HEK293 (cell line): Measurements from ENCODE around the gene STX5.

Experiments
- CTCF ChIA-PET: fragments of 350-600 bp; formaldehyde crosslinking; extraction: SDS; loops from one replicate; lab custom pipeline; 2021; ENCODE audit warnings: antibody characterized with exemption; lab: Yijun Ruan, JAX
- POLR2A ChIA-PET: fragments of 300-600 bp; formaldehyde crosslinking; extraction: SDS; loops from one replicate; lab custom pipeline; 2020; ENCODE audit warnings: antibody characterized with exemption, inconsistent platforms; lab: Yijun Ruan, JAX
- H3K27ac ChIP-seq: fragments of 200-500 bp; sonication (Bioruptor generic); 2 replicates; pipeline ENCODE4 v1.5.1; 2014; ENCODE audit warnings: low read depth, low read length, control low read depth, inconsistent platforms; ENCODE audit errors: extremely low read depth
- H3K36me3 ChIP-seq, 2 experiments: fragments of 200-500 bp in 1 of 2; sonication (Bioruptor generic) in 1 of 2; 1 replicate in 1 of 2; 2 replicates in 1 of 2; pipeline ENCODE4 v1.5.1; 2014 to 2017; ENCODE audit warnings: inconsistent platforms in 2 of 2, low read length in 2 of 2; ENCODE audit not compliant: control insufficient read depth in 2 of 2, insufficient read depth in 1 of 2
- H3K4me1 ChIP-seq: fragments of 200-500 bp; sonication (Bioruptor generic); 2 replicates; pipeline ENCODE4 v1.5.1; 2014; ENCODE audit warnings: mild to moderate bottlenecking, low read length, inconsistent platforms; ENCODE audit not compliant: control insufficient read depth, insufficient read depth
- H3K4me3 ChIP-seq: 2 replicates; pipeline ENCODE4 v1.5.1; 2011; ENCODE audit warnings: low read depth, mild to moderate bottlenecking, control low read depth, low read length, moderate library complexity
- H3K9me3 ChIP-seq: fragments of 200-500 bp; sonication (Bioruptor generic); 2 replicates; pipeline ENCODE4 v1.5.1; 2014; ENCODE audit warnings: low read depth, low read length, inconsistent platforms; ENCODE audit not compliant: control insufficient read depth, insufficient read depth
- FEZF1 ChIP-seq: fragments of 450-650 bp; formaldehyde crosslinking; IDR thresholded peaks from 2 replicates; pipeline ENCODE4 v1.5.1; 2016; ENCODE audit warnings: missing biosample characterization, missing genetic modification characterization
- GLI4 ChIP-seq: fragments of 450-650 bp; formaldehyde crosslinking; IDR thresholded peaks from 2 replicates; pipeline ENCODE4 v1.5.1; 2016; ENCODE audit warnings: missing biosample characterization, missing genetic modification characterization
- KLF16 ChIP-seq: fragments of 450-650 bp; formaldehyde crosslinking; IDR thresholded peaks from 2 replicates; pipeline ENCODE4 v1.5.1; 2017; ENCODE audit warnings: missing biosample characterization, missing genetic modification characterization
- PATZ1 ChIP-seq: fragments of 450-650 bp; formaldehyde crosslinking; IDR thresholded peaks from 2 replicates; pipeline ENCODE4 v1.5.1; 2016; ENCODE audit warnings: missing biosample characterization, missing genetic modification characterization
- SALL2 ChIP-seq: fragments of 450-650 bp; formaldehyde crosslinking; IDR thresholded peaks from 2 replicates; pipeline ENCODE4 v1.5.0; 2017; ENCODE audit warnings: missing biosample characterization, mild to moderate bottlenecking, missing genetic modification characterization, borderline replicate concordance
- WT1 ChIP-seq: fragments of 450-650 bp; formaldehyde crosslinking; IDR thresholded peaks from 2 replicates; pipeline ENCODE4 v1.5.1; 2016; ENCODE audit warnings: missing biosample characterization, missing genetic modification characterization
- YY1 ChIP-seq: fragments of 450-650 bp; formaldehyde crosslinking; IDR thresholded peaks from 2 replicates; pipeline ENCODE4 v1.5.1; 2018; ENCODE audit warnings: missing biosample characterization, missing genetic modification characterization
- YY2 ChIP-seq: fragments of 450-650 bp; formaldehyde crosslinking; IDR thresholded peaks from 2 replicates; pipeline ENCODE4 v1.5.1; 2016; ENCODE audit warnings: missing biosample characterization, missing genetic modification characterization
- ZBTB8A ChIP-seq: fragments of 450-650 bp; formaldehyde crosslinking; IDR thresholded peaks from 2 replicates; pipeline ENCODE4 v1.5.1; 2016; ENCODE audit warnings: missing biosample characterization, missing genetic modification characterization
- ZEB2 ChIP-seq: fragments of 450-650 bp; formaldehyde crosslinking; IDR thresholded peaks from 2 replicates; pipeline ENCODE4 v1.5.1; 2016; ENCODE audit warnings: missing biosample characterization, missing genetic modification characterization
- ZNF169 ChIP-seq: fragments of 450-650 bp; formaldehyde crosslinking; IDR thresholded peaks from 2 replicates; pipeline ENCODE4 v1.5.1; 2016; ENCODE audit warnings: missing biosample characterization, missing genetic modification characterization
- ZNF350 ChIP-seq: fragments of 450-650 bp; formaldehyde crosslinking; IDR thresholded peaks from 2 replicates; pipeline ENCODE4 v1.5.0; 2017; ENCODE audit warnings: missing biosample characterization, mild to moderate bottlenecking, missing genetic modification characterization
- ZNF362 ChIP-seq: fragments of 450-650 bp; formaldehyde crosslinking; IDR thresholded peaks from 2 replicates; pipeline ENCODE4 v1.5.1; 2016; ENCODE audit warnings: missing biosample characterization, missing genetic modification characterization
- ZNF449 ChIP-seq: fragments of 450-650 bp; formaldehyde crosslinking; IDR thresholded peaks from 2 replicates; pipeline ENCODE4 v1.5.1; 2017; ENCODE audit warnings: missing biosample characterization, mild to moderate bottlenecking, missing genetic modification characterization, moderate library complexity
- ZNF48 ChIP-seq: fragments of 450-650 bp; formaldehyde crosslinking; IDR thresholded peaks from 2 replicates; pipeline ENCODE4 v1.5.1; 2016; ENCODE audit warnings: missing biosample characterization, missing genetic modification characterization
- ZNF510 ChIP-seq: fragments of 450-650 bp; formaldehyde crosslinking; IDR thresholded peaks from 2 replicates; pipeline ENCODE4 v1.5.1; 2018; ENCODE audit warnings: mild to moderate bottlenecking, missing genetic modification characterization, missing biosample characterization; ENCODE audit not compliant: insufficient replicate concordance
- ZNF544 ChIP-seq: fragments of 450-650 bp; formaldehyde crosslinking; IDR thresholded peaks from 2 replicates; pipeline ENCODE4 v1.5.0; 2017; ENCODE audit warnings: missing biosample characterization, missing genetic modification characterization
- ZNF548 ChIP-seq: fragments of 450-650 bp; formaldehyde crosslinking; IDR thresholded peaks from 2 replicates; pipeline ENCODE4 v1.5.1; 2016; ENCODE audit warnings: missing biosample characterization, missing genetic modification characterization
- ZNF610 ChIP-seq: fragments of 450-650 bp; formaldehyde crosslinking; IDR thresholded peaks from 2 replicates; pipeline ENCODE4 v1.5.1; 2016; ENCODE audit warnings: missing biosample characterization, missing genetic modification characterization, borderline replicate concordance
- ZNF623 ChIP-seq: fragments of 450-650 bp; formaldehyde crosslinking; IDR thresholded peaks from 2 replicates; pipeline ENCODE4 v1.5.1; 2016; ENCODE audit warnings: missing biosample characterization, missing genetic modification characterization
- ZNF639 ChIP-seq: fragments of 450-650 bp; formaldehyde crosslinking; IDR thresholded peaks from 2 replicates; pipeline ENCODE4 v1.5.1; 2016; ENCODE audit warnings: missing biosample characterization, missing genetic modification characterization
- TF ChIP-seq, protein P1 (sequence below): fragments of 450-650 bp; formaldehyde crosslinking; IDR thresholded peaks from 2 replicates; pipeline ENCODE4 v1.5.1; 2016; ENCODE audit warnings: missing biosample characterization, missing genetic modification characterization
- TF ChIP-seq, protein P2 (sequence below): sonication (generic); formaldehyde crosslinking; IDR thresholded peaks from 2 replicates; pipeline ENCODE4 v1.8.1; 2022; ENCODE audit warnings: mild to moderate bottlenecking, moderate library complexity, missing genetic modification reagents
- TF ChIP-seq, protein P3 (sequence below): fragments of 450-650 bp; formaldehyde crosslinking; IDR thresholded peaks from 2 replicates; pipeline ENCODE4 v1.5.1; 2016; ENCODE audit warnings: missing biosample characterization, missing genetic modification characterization

Gene STX5

GRCh38 chr11:62855571-62856332, 23.9 kb upstream of the STX5 start:
- POLR2A ChIA-PET, result interaction anchor here (0.6 to 5.5 kb wide), 40 partner anchors 8 to 1329 kb away, joined by 3 to 182 read pairs (median 5); partner anchors contain the start of genes AHNAK, B3GAT3, C11orf98 and CSKMT
- H3K4me3 ChIP-seq, result peak overlapping the region; percentile 88
- peak overlapping the region; percentile 82 for H3K27ac ChIP-seq
- H3K36me3 ChIP-seq, result peaks cover 3 to 42% of the 10 kb centered on the region in 2 experiments; a peak in 1 of 3 replicates
- no peaks in the 10 kb centered on the region for H3K9me3 ChIP-seq
- CTCF ChIA-PET, result interaction anchor here (1.0 to 3.9 kb wide), 3 partner anchors 8 to 168 kb away, joined by 3 to 24 read pairs (median 3); partner anchors contain the start of gene TMEM179B
- H3K4me1 ChIP-seq, result no peaks in the 10 kb centered on the region
- TF ChIP-seq ZNF510 (tag by site-specific recombination) (no peak), ZNF610 (tag by site-specific recombination) (peak; percentile 46; the same call in 1 of the 2 replicates), ZNF362 (tag by site-specific recombination) (no peak), ZEB2 (tag by site-specific recombination) (peak; percentile 72), GLI4 (tag by site-specific recombination) (peak; percentile 67; the same call in 1 of the 2 replicates), PATZ1 (tag by site-specific recombination) (peak; percentile 40; the same call in 1 of the 2 replicates), SALL2 (tag by site-specific recombination) (no peak), ZNF544 (tag by site-specific recombination) (no peak), YY1 (tag by site-specific recombination) (peak; percentile 79), ZNF48 (tag by site-specific recombination) (no peak), ZNF639 (tag by site-specific recombination) (peak; percentile 76), FEZF1 (tag by site-specific recombination) (no peak; the same call in 1 of the 2 replicates), ZNF548 (tag by site-specific recombination) (no peak), ZNF350 (tag by site-specific recombination) (no peak), ZNF169 (tag by site-specific recombination) (no peak), ZBTB8A (tag by site-specific recombination) (peak; percentile 27; the same call in 1 of the 2 replicates), ZNF449 (tag by site-specific recombination) (peak; percentile 57; the same call in 1 of the 2 replicates), ZNF623 (peak; percentile 15; the same call in 1 of the 2 replicates), KLF16 (0 out of 2 replicates have a peak, but pooled peaks have one; percentile 29), YY2 (peak; percentile 71), WT1 (tag by site-specific recombination) (0 out of 2 replicates have a peak, but pooled peaks have one; percentile 10)
- TF ChIP-seq, protein P1, sequence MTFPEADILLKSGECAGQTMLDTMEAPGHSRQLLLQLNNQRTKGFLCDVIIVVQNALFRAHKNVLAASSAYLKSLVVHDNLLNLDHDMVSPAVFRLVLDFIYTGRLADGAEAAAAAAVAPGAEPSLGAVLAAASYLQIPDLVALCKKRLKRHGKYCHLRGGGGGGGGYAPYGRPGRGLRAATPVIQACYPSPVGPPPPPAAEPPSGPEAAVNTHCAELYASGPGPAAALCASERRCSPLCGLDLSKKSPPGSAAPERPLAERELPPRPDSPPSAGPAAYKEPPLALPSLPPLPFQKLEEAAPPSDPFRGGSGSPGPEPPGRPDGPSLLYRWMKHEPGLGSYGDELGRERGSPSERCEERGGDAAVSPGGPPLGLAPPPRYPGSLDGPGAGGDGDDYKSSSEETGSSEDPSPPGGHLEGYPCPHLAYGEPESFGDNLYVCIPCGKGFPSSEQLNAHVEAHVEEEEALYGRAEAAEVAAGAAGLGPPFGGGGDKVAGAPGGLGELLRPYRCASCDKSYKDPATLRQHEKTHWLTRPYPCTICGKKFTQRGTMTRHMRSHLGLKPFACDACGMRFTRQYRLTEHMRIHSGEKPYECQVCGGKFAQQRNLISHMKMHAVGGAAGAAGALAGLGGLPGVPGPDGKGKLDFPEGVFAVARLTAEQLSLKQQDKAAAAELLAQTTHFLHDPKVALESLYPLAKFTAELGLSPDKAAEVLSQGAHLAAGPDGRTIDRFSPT (tag by site-specific recombination), result peak; percentile 94
- TF ChIP-seq, protein P2, sequence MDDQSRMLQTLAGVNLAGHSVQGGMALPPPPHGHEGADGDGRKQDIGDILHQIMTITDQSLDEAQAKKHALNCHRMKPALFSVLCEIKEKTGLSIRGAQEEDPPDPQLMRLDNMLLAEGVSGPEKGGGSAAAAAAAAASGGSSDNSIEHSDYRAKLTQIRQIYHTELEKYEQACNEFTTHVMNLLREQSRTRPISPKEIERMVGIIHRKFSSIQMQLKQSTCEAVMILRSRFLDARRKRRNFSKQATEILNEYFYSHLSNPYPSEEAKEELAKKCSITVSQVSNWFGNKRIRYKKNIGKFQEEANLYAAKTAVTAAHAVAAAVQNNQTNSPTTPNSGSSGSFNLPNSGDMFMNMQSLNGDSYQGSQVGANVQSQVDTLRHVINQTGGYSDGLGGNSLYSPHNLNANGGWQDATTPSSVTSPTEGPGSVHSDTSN (CRISPR knock-in tag), result peak; percentile 89; the same call in 1 of the 2 replicates
- TF ChIP-seq, protein P3, sequence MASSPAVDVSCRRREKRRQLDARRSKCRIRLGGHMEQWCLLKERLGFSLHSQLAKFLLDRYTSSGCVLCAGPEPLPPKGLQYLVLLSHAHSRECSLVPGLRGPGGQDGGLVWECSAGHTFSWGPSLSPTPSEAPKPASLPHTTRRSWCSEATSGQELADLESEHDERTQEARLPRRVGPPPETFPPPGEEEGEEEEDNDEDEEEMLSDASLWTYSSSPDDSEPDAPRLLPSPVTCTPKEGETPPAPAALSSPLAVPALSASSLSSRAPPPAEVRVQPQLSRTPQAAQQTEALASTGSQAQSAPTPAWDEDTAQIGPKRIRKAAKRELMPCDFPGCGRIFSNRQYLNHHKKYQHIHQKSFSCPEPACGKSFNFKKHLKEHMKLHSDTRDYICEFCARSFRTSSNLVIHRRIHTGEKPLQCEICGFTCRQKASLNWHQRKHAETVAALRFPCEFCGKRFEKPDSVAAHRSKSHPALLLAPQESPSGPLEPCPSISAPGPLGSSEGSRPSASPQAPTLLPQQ (tag by site-specific recombination), result peak; percentile 68
